SJCRH30 (cell line): ENCODE data around the gene USP7. TPM values are rescaled to one million over a fixed set of nuclear protein-coding genes. Genes with fewer than 3 reads are reported as not detected.
"Not testable (repeated sequence)": the region's sequence is repeated elsewhere in the genome, so short reads cannot be mapped to it uniquely, and the experiment has no call there.

Experiments used
- DNase-seq, 2 experiments: peaks; one replicate each; pipeline ENCODE4 v3.0.0-alpha.2; 2015 to 2020
- H3K27ac ChIP-seq: fragments of 250-450 bp; sonication (Bioruptor Pico); 2 replicates; pipeline ENCODE4 v1.5.1; 2020; ENCODE audit warnings: mild to moderate bottlenecking, moderate library complexity
- H3K27me3 ChIP-seq: fragments of 250-450 bp; sonication (Bioruptor Pico); 2 replicates; pipeline ENCODE4 v1.5.1; 2020; ENCODE audit warnings: mild to moderate bottlenecking, moderate library complexity
- H3K36me3 ChIP-seq: fragments of 250-450 bp; sonication (Bioruptor Pico); 2 replicates; pipeline ENCODE4 v1.5.1; 2020; ENCODE audit warnings: mild to moderate bottlenecking, moderate library complexity
- H3K4me1 ChIP-seq: fragments of 250-450 bp; sonication (Bioruptor Pico); 2 replicates; pipeline ENCODE4 v1.5.1; 2020; ENCODE audit warnings: mild to moderate bottlenecking, moderate library complexity
- H3K4me3 ChIP-seq: fragments of 250-450 bp; sonication (Bioruptor Pico); 2 replicates; pipeline ENCODE4 v1.5.1; 2020; ENCODE audit warnings: mild to moderate bottlenecking, moderate library complexity
- H3K9me3 ChIP-seq: fragments of 250-450 bp; sonication (Bioruptor Pico); replicated peaks from 2 replicates; pipeline ENCODE4 v1.5.1; 2020; ENCODE audit warnings: mild to moderate bottlenecking, moderate library complexity
- total RNA-seq: library from RNA; depleted of rRNA; stranded (reverse); fragments of >200 nt; shearing (Covaris generic); gene quantifications from 2 replicates; pipeline ENCODE4 v1.2.3, GENCODE V29; 2014; rRNA removed

Gene USP7
- total RNA-seq, 1 experiment from 2014 or later, result 91.7 TPM

DNA sequence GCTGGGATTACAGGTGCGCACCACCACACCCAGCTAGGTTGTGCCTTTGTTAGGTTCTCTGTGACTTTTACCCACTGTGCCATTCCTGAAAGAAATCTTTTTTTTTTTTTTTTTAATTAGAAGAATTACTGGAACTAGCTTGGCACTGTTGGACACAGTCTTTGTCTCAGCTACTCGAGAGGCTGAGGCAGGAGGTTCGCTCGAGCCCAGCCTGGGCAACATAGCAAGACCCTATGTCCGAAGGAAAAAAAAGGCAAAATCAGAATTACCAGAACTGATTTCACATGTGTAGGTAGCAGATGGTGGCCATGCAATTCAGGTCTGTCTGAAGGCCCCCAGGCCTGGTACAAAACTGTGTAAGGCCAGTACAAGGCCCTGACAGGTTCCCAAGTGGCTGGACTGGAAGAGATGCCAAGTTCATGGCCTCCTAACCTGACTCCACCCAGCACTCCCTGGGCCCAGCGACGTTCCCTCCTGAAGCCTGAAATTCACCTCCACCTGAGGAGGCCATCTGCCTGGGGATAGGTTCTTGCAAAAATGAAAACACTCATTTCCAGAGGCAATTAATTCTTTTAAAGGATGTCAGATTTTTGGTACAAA, 117.9 kb downstream of the USP7 start:
- peaks cover 4% of the 10 kb centered on the region; the same call in 1 of the 2 replicates for H3K4me1 ChIP-seq
- DNase-seq, result no peak

GRCh38 chr16:8843296-8843695, 120.4 kb downstream of the USP7 start:
- H3K36me3 ChIP-seq, DNase-seq: not testable (repeated sequence)

More for the DNA sequence above, 117.9 kb downstream of the USP7 start:
- Histone ChIP-seq H3K4me3 (no peak overlapping the region), H3K27me3 (no peaks in the 10 kb centered on the region), H3K27ac (no peak overlapping the region), H3K9me3 (no peaks in the 10 kb centered on the region), H3K36me3 (peaks cover 22% of the 10 kb centered on the region)

More at GRCh38 chr16:8843296-8843695, 120.4 kb downstream of the USP7 start:
- H3K27ac ChIP-seq, H3K4me3 ChIP-seq, H3K9me3 ChIP-seq, H3K27me3 ChIP-seq, H3K4me1 ChIP-seq: not testable (repeated sequence)

Other genes starting within 250 kb of the USP7 start
- 4.1 and 5.1 TPM in 2 replicates for gene TMEM186, start 166.3 kb downstream of the USP7 start, total RNA-seq
- gene PMM2, start 166.1 kb downstream of the USP7 start, total RNA-seq, result 31.1 and 40.3 TPM in 2 replicates
- gene CARHSP1, start 94.9 kb downstream of the USP7 start, total RNA-seq, result 196 and 233 TPM in 2 replicates
- not detected in 2 replicates for gene LITAFD, start 81.6 kb downstream of the USP7 start, total RNA-seq
- 52.5 and 59.3 TPM in 2 replicates for gene HAPSTR1, start 127.7 kb upstream of the USP7 start, total RNA-seq